Activated naive CD8-positive, alpha-beta T cell treated with anti-CD3 and anti-CD28 coated beads, Interleukin-2, amount 10 ng/mL, durations not matched to agents 7 days and 5 days (primary cell): ENCODE results near the gene SAPCD2. TPM values are rescaled to one million over a fixed set of nuclear protein-coding genes. Genes with fewer than 3 reads are reported as not detected.

Experiments
- ATAC-seq: fragments of 150-1000 bp; cut with Tn5 transposase; one replicate; pipeline ENCODE4 v1.10.0; 2021; ENCODE audit warnings: low read depth, moderate library complexity
- POLR2A ChIA-PET: fragments of 350-600 bp; sonication (Branson Sonifier 250); formaldehyde crosslinking; loops from one replicate; lab custom pipeline; 2021; ENCODE audit warnings: antibody characterized with exemption; lab: Charles Lee
- DNase-seq: peaks from one replicate; pipeline ENCODE4 v3.0.0; 2021
- H3K27ac Mint-ChIP-seq: one replicate; pipeline ENCODE4 v1.8.0; 2022; ENCODE audit warnings: mild to moderate bottlenecking, mixed read lengths
- H3K27me3 Mint-ChIP-seq: one replicate; pipeline ENCODE4 v1.8.0; 2022; ENCODE audit warnings: mild to moderate bottlenecking, moderate library complexity, mixed read lengths
- H3K36me3 Mint-ChIP-seq: one replicate; pipeline ENCODE4 v1.8.0; 2021; ENCODE audit warnings: mild to moderate bottlenecking, mixed read lengths
- H3K4me1 Mint-ChIP-seq: one replicate; pipeline ENCODE4 v1.8.0; 2021; ENCODE audit warnings: mixed read lengths
- H3K4me3 Mint-ChIP-seq: one replicate; pipeline ENCODE4 v1.8.0; 2022; ENCODE audit warnings: mild to moderate bottlenecking, moderate library complexity, mixed read lengths
- H3K9me3 Mint-ChIP-seq: one replicate; pipeline ENCODE4 v1.8.0; 2021; ENCODE audit warnings: mixed read lengths
- total RNA-seq, 2 experiments: library from RNA; stranded (reverse); gene quantifications; one replicate each; pipeline ENCODE4 v1.2.3, GENCODE V29; 2021

SAPCD2 gene
- total RNA-seq, 2 experiments from 2014 or later, result 26.4 to 30.0 TPM

DNA sequence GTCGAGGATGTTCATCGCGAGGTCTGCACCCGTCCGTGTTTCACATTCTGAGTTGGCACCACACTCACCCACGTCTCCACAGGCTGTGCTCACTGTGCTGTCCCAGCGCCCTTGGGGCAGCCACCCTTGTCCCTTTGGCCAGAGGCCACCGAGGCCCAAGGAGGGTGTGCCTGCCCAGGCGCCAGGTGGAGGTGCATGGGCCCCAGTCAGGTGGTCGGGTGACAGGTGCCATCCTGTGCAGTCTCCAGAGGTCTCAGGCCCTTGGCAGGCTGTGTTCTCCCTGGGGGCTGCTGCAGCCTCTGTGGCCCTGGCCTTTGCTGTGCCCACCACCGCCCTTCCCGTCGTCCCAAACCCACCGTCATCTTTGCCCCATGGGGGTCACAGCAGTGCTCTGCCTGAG is 28.9 kb upstream of the SAPCD2 start:
- DNase-seq (no peak), ATAC-seq (no peak)
- peaks cover 12% of the 10 kb centered on the region for H3K4me1 Mint-ChIP-seq
- H3K27ac Mint-ChIP-seq, result no peak overlapping the region
- peaks cover 22% of the 10 kb centered on the region for H3K36me3 Mint-ChIP-seq
- H3K9me3 Mint-ChIP-seq, result peaks cover 6% of the 10 kb centered on the region
- POLR2A ChIA-PET, result no interaction called here
- H3K4me3 Mint-ChIP-seq, result no peak overlapping the region
- no peaks in the 10 kb centered on the region for H3K27me3 Mint-ChIP-seq

GRCh38 chr9:137097761-137098462 is 27.6 kb upstream of the SAPCD2 start:
- Mint-ChIP-seq H3K9me3 (peaks cover 4% of the 10 kb centered on the region), H3K27ac (no peak overlapping the region), H3K4me1 (peaks cover 13% of the 10 kb centered on the region), H3K36me3 (peaks cover 24% of the 10 kb centered on the region), H3K4me3 (no peak overlapping the region), H3K27me3 (no peaks in the 10 kb centered on the region)
- POLR2A ChIA-PET, result interaction anchor here (2.5 kb wide), 1 partner anchor 16 kb away, joined by 28 read pairs; the partner anchor contains the start of gene DPP7
- no peak for DNase-seq
- no peak for ATAC-seq

DNA sequence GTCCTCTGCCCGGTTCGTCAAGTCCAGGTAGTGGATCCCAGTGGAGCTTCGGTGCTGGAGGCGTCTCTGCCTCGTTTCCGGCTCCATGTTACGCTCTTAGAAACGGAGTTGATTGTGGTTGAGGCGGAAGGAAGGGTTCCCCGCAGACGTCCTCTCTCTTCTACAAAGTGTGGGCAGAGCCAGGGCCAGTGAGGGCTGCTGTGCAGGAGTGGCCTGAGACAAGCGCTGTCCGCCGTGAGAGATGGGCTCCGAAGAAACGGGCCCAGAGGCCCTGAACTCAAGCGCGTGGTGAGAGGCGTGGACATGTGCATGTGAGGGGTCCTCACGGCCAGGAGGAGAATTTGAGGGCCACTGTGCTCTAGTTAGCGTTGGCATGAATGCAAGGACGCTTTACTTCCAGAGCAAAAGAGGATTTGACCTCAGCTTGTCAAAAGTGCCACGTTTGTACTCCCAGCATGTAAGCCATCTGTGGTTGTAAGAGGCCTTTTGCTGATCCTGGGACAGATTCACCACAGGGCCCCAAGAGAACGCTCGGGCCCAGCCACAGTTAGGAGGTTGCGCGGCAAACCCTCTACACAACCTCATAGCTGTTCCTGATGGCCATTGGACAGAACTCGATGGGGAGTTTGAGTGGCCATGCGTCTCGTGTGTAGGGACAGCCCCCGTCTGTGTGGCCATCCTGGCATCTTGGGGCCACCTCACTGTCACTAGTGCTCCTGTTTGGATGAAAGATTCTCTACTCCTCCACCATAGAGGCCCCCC is 26.6 kb upstream of the SAPCD2 start:
- DNase-seq (no peak), ATAC-seq (no peak)
- Mint-ChIP-seq H3K27me3 (no peaks in the 10 kb centered on the region), H3K4me1 (peaks cover 13% of the 10 kb centered on the region), H3K4me3 (no peak overlapping the region), H3K27ac (peak overlapping the region; percentile 96), H3K9me3 (peaks cover 4% of the 10 kb centered on the region), H3K36me3 (peaks cover 25% of the 10 kb centered on the region)
- POLR2A ChIA-PET, result interaction anchor here (0.6 to 2.5 kb wide), 8 partner anchors 10 to 144 kb away, joined by 3 to 68 read pairs (median 14); partner anchors contain the start of genes DPP7, MAN1B1, RNF208 and RNF224

GRCh38 chr9:137095664-137096517 is 25.5 kb upstream of the SAPCD2 start:
- H3K27me3 Mint-ChIP-seq, result no peaks in the 10 kb centered on the region
- peaks cover 16% of the 10 kb centered on the region for H3K4me1 Mint-ChIP-seq
- ATAC-seq, result peak; percentile 99
- DNase-seq, result peak; percentile 87
- H3K36me3 Mint-ChIP-seq, result peaks cover 27% of the 10 kb centered on the region
- peak overlapping the region; percentile 85 for H3K4me3 Mint-ChIP-seq
- POLR2A ChIA-PET, result interaction anchor here (0.5 to 2.5 kb wide), 19 partner anchors 9 to 533 kb away, joined by 3 to 68 read pairs (median 8); partner anchors contain the start of genes ANAPC2, DPP7, MAN1B1 and RNF208
- H3K27ac Mint-ChIP-seq, result peak overlapping the region; percentile 96
- no peaks in the 10 kb centered on the region for H3K9me3 Mint-ChIP-seq

- Mint-ChIP-seq H3K4me3 (no peak overlapping the region), H3K27me3 (no peaks in the 10 kb centered on the region), H3K4me1 (peaks cover 24% of the 10 kb centered on the region), H3K27ac (no peak overlapping the region), H3K9me3 (no peaks in the 10 kb centered on the region), H3K36me3 (peaks cover 14% of the 10 kb centered on the region)
- ATAC-seq (no peak), DNase-seq (no peak)
- POLR2A ChIA-PET, result interaction anchor here (1.4 kb wide), 2 partner anchors 19 to 100 kb away, joined by 3 to 6 read pairs; partner anchors contain the start of gene SAPCD2
Observed at GRCh38 chr9:137089232-137089947, 19.0 kb upstream of the SAPCD2 start.

DNA sequence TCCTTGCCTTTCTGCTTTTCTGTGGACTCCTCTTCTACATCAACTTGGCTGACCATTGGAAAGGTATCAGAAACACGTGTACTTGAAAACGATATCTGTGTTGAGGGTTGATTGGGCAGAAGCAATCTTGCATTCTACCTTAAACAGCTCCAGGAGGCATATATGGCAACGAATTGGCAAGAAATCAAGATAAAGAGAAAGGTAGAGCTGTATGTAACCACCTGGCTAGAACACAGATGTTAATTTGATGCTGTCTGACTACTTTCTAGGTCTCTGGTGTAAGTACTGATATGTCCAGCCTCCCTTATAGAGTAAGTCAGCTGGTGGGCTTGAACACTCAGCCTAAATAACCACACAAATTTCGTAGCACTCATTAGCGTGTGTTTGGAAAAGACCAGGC is 17.8 kb upstream of the SAPCD2 start:
- Mint-ChIP-seq H3K36me3 (peaks cover 11% of the 10 kb centered on the region), H3K27ac (peak overlapping the region; percentile 87), H3K4me3 (peak overlapping the region; percentile 88), H3K9me3 (no peaks in the 10 kb centered on the region), H3K27me3 (no peaks in the 10 kb centered on the region), H3K4me1 (peaks cover 22% of the 10 kb centered on the region)
- no peak for ATAC-seq
- DNase-seq, result no peak
- POLR2A ChIA-PET, result interaction anchor here (1.2 to 5.4 kb wide), 7 partner anchors 8 to 152 kb away, joined by 4 to 75 read pairs (median 28); partner anchors contain the start of genes CYSRT1, DPP7, RNF208 and SAPCD2

DNA sequence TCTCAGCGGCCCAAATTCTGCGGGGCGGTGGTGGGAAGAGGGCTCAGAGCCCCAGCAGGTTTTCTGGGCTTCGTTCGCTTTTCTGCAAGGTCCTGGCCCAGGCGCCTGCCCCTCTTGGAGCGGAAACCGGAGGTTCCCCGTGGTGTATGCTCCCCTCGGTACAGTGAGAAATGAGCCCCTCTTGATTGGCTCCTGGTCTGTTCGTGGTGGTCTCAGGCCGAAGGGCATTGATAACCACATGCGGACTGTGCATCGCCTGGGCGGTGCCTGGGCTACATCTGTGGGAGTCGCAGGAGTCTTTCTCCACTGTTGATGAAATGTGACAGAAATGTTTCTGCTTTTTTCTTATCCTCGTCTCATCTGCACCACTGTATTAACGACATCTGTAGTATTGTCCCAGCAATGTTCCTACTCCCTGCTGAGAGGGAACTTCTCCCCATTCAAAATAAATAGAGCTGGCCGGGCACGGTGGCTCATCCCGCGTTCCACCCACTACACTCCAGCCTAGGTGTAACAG is 17.1 kb upstream of the SAPCD2 start:
- Mint-ChIP-seq H3K4me1 (peaks cover 22% of the 10 kb centered on the region), H3K9me3 (no peaks in the 10 kb centered on the region)
- DNase-seq, result no peak

DNA sequence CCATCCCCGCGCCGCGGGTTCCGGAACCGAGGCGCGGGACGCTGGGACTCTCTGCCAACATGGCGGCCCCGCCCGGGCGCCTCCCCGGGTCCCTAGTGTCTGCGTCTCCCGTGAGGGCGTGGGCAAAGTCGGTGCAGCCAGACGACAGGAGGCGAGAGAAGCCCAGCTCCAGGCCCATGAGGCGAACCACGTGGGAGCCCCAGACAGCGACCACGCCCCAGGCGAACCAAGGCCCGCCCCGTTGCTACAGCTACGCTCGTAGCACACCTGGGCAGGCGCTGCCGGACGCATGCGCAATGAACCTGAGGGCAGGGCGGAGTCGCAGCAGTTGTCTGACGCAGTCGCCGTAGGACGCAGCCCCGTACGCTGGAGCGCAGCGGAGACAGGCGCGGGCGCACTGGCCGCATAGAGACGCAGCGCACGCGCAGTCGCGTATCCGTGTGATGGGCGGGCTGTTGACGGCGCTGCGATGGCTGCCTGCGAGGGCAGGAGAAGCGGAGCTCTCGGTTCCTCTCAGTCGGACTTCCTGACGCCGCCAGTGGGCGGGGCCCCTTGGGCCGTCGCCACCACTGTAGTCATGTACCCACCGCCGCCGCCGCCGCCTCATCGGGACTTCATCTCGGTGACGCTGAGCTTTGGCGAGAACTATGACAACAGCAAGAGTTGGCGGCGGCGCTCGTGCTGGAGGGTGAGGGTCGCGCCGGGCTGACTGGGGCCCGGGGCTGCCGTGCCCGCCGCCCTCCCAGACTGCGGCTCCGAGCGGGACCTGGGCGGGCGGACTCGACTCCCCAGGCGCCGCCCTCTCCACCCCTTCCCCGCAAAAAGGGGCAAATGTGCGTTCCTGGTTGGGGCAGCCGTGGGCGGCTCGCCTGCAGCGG is 16.4 kb upstream of the SAPCD2 start, which contains the start of gene MAN1B1:
MAN1B1 (plus strand) TSS at position 455 of the 878 bp plus-strand sequence; CDS start at position 470, 15 bp downstream.
- Mint-ChIP-seq H3K4me1 (peaks cover 23% of the 10 kb centered on the region), H3K36me3 (peaks cover 12% of the 10 kb centered on the region), H3K27me3 (no peaks in the 10 kb centered on the region), H3K4me3 (peak within 1 kb of the TSS; percentile 92), H3K9me3 (no peaks in the 10 kb centered on the region), H3K27ac (peak within 1 kb of the TSS; percentile 93)
- ATAC-seq (peak; percentile 89), DNase-seq (peak; percentile 99)
- POLR2A ChIA-PET, result interaction anchor here (0.7 to 5.4 kb wide), 21 partner anchors 9 to 286 kb away, joined by 3 to 75 read pairs (median 5); partner anchors contain the start of genes CLIC3, CYSRT1, DPP7 and NELFB

More for the DNA sequence above, 17.1 kb upstream of the SAPCD2 start:
- Mint-ChIP-seq H3K27me3 (no peaks in the 10 kb centered on the region), H3K27ac (peak overlapping the region; percentile 87), H3K4me3 (peak overlapping the region; percentile 88), H3K36me3 (peaks cover 9% of the 10 kb centered on the region)
- POLR2A ChIA-PET, result interaction anchor here (0.9 to 5.4 kb wide), 15 partner anchors 8 to 287 kb away, joined by 3 to 75 read pairs (median 8); partner anchors contain the start of genes CYSRT1, DPP7, PAXX and RABL6
- peak; percentile 2 for ATAC-seq

GRCh38 chr9:137085920-137086530 is 15.7 kb upstream of the SAPCD2 start:
- peak overlapping the region; percentile 93 for H3K27ac Mint-ChIP-seq
- H3K9me3 Mint-ChIP-seq, result no peaks in the 10 kb centered on the region
- peak overlapping the region; percentile 92 for H3K4me3 Mint-ChIP-seq
- peak; percentile 65 for DNase-seq
- peaks cover 22% of the 10 kb centered on the region for H3K4me1 Mint-ChIP-seq
- ATAC-seq, result peak; percentile 3
- POLR2A ChIA-PET, result interaction anchor here (0.9 to 5.4 kb wide), 20 partner anchors 9 to 285 kb away, joined by 3 to 75 read pairs (median 6); partner anchors contain the start of genes ABCA2, CLIC3, CYSRT1 and DPP7
- H3K27me3 Mint-ChIP-seq, result no peaks in the 10 kb centered on the region
- H3K36me3 Mint-ChIP-seq, result peaks cover 12% of the 10 kb centered on the region

GRCh38 chr9:137084526-137084925 is 14.2 kb upstream of the SAPCD2 start:
- H3K4me1 Mint-ChIP-seq, result peaks cover 21% of the 10 kb centered on the region
- no peak overlapping the region for H3K4me3 Mint-ChIP-seq
- no peak for ATAC-seq
- POLR2A ChIA-PET, result interaction anchor here (0.7 to 5.4 kb wide), 3 partner anchors 15 to 544 kb away, joined by 3 to 75 read pairs (median 3); partner anchors contain the start of gene SAPCD2
- no peak overlapping the region for H3K27ac Mint-ChIP-seq
- no peaks in the 10 kb centered on the region for H3K9me3 Mint-ChIP-seq
- no peak for DNase-seq
- H3K36me3 Mint-ChIP-seq, result peaks cover 14% of the 10 kb centered on the region
- H3K27me3 Mint-ChIP-seq, result no peaks in the 10 kb centered on the region
